Measurements from ENCODE around the gene FXYD3.

DNA sequence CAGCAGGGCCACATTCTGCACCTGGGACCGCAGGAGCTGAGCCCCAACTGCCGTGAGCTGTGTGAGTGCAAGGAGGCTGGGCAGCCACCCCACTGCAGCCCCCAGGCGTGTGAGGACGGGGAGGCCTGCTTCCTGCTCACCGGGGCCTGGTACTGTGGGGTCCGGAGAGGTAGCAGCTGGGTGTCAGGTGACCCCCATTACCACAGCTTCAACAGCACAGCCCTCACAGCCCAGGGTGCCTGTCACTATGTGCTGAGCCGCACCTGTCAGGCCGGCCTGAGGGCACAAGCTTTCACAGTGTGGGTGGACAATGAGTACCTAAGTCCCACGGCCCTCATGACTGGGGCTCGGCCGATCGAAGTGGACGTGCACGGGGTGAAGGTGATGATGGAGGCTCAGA, 35.8 kb upstream of the FXYD3 start:
- TF ChIP-seq EZH2 (IDR thresholded peaks at IDR 0.05; ENCODE audit: low read length, missing control alignments) = no peak
- no peak for TF ChIP-seq CTCF (conservative IDR thresholded peaks at IDR 0.05 in 1 of 2, IDR thresholded peaks at IDR 0.05 in 1 of 2; ENCODE audit: low read depth in 1 of 2, low read length in 2 of 2)
